HG02759 (cell line): ENCODE results near the gene IFT52.
"Not testable (repeated sequence)": the region's sequence is repeated elsewhere in the genome, so short reads cannot be mapped to it uniquely, and the experiment has no call there.

ENCODE experiments used
- ATAC-seq: cut with Tn5 transposase; IDR thresholded peaks from one replicate; pipeline ENCODE4 v1.9.1; 2021; ENCODE audit warnings: mild to moderate bottlenecking, moderate library complexity; ENCODE audit not compliant: unreplicated experiment

Gene IFT52

GRCh38 chr20:43636429-43636828 is 45.7 kb downstream of the IFT52 start:
- no peak for ATAC-seq

GRCh38 chr20:43642548-43642947 is 51.8 kb downstream of the IFT52 start:
- ATAC-seq = no peak

GRCh38 chr20:43650997-43651525 is 60.3 kb downstream of the IFT52 start:
- ATAC-seq = no peak

- ATAC-seq = not testable (repeated sequence)
Measured at GRCh38 chr20:43651650-43652184, 61.0 kb downstream of the IFT52 start.

- ATAC-seq = no peak
Measured at GRCh38 chr20:43653966-43654365, 63.2 kb downstream of the IFT52 start.

DNA sequence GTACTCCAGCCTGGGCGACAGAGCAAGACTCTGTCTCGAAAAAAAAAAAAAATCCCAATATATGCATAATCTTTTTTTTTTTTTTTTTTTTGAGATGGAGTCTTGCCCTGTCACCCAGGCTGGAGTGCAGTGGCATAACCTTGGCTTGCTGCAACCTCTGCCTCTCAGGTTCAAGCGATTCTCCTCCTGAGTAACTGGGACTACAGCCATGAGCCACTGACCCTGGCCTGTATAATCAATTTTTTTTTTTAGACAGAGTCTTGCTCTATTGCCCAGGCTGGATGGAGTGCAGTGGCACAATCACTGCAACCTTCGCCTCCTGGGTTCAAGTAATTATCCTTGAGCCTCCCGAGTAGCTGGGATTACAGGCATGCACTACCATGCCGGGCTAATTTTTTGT is 64.4 kb downstream of the IFT52 start:
- ATAC-seq = not testable (repeated sequence)

DNA sequence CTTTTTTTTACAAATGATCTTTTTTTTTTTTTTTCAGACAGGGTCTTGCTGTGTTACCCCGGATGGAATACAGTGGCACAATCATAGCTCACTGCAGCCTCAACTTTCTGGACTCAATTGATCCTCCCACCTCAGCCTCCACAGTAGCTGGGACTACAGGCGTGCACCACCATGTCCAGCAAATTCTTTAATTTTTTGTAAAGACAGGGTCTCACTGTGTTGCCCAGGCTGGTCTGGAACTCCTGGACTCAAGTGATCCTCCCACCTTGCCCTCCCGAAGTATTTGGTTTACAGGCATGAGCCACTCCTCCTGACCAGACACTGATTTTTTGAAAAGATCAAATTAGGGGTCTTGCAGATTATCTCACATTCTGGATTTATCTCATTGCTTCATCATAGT is 65.2 kb downstream of the IFT52 start:
- ATAC-seq = no peak

- ATAC-seq = peak; percentile 3
Measured at GRCh38 chr20:43658069-43658722, 67.5 kb downstream of the IFT52 start.

- no peak for ATAC-seq
Measured at GRCh38 chr20:43658723-43659419, 68.1 kb downstream of the IFT52 start.

- no peak for ATAC-seq
Measured at GRCh38 chr20:43662943-43663655, 72.4 kb downstream of the IFT52 start.

DNA sequence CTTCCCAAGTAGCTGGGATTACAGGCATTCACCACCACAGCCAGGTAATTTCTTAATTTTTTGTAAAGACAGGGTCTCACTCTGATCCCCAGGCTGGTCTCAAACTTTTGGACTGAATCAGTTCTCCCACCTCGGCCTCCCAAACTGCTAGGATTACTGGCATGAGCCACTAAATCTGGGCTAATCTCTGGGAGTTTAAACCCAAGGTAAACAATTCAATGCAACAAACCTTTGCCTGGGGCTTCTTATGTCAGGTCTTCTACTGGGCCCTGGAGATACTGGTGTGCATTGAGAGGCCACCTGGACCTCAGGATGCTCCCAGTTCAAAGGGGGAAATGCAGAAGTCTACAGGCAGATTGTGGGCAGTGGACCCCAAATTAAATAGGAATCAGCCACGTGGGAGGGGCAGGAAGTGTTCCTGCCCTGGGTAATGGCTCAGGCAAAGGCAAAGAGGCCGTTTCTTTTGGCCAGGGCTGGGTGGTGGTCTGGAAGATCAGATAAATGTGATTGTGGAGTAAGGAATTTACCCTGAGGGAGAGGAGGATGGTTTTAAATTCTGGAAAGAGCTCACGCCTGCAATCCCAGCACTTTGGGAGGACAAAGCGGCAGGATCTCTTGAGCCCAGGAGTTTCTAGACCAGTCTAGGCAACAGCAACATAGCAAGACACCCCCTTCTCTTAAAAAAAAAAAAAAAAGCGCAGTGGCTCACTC is 74.9 kb downstream of the IFT52 start:
- ATAC-seq = no peak

DNA sequence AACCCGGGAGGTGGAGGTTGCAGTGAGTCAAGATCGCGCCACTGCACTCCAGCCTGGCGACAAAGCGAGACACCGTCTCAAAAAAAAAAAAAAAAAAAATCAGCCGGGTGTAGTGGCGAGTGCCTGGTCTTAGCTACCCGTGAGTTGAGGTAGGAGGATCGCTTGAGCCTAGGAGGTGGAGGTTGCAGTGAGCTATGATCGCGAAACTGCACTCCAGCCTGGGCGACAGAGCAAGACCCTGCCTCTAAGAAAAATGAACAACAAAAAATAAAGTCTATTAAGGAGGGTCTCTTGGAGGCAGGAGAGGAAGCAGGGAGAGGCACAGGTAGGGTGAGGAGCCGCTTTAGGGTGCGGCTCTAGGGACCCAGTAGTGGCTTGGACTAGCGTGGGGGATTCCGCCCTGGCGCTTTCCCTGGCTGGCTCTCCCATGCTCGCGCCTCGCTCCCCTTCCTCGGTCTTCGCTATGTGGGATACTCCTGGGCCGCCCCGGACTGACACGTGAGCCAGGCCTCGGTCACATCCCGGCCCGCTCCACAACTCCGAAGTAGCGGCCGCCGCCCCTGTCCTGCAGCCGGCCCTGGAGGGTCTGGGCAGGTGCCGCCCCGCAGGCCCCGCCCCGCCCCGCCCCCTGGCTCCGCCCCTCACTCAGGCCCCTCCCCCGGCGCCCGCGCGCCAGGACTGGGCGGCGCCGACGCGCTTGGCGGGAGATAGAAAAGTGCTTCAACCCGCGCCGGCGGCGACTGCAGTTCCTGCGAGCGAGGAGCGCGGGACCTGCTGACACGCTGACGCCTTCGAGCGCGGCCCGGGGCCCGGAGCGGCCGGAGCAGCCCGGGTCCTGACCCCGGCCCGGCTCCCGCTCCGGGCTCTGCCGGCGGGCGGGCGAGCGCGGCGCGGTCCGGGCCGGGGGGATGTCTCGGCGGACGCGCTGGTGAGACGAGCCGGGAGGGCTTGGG is 75.9 kb downstream of the IFT52 start, which contains the start of gene MYBL2:
MYBL2 (plus strand) TSS at position 739 of the 953 bp plus-strand sequence; CDS start at position 909, 170 bp downstream.
- peak; percentile 81 for ATAC-seq

DNA sequence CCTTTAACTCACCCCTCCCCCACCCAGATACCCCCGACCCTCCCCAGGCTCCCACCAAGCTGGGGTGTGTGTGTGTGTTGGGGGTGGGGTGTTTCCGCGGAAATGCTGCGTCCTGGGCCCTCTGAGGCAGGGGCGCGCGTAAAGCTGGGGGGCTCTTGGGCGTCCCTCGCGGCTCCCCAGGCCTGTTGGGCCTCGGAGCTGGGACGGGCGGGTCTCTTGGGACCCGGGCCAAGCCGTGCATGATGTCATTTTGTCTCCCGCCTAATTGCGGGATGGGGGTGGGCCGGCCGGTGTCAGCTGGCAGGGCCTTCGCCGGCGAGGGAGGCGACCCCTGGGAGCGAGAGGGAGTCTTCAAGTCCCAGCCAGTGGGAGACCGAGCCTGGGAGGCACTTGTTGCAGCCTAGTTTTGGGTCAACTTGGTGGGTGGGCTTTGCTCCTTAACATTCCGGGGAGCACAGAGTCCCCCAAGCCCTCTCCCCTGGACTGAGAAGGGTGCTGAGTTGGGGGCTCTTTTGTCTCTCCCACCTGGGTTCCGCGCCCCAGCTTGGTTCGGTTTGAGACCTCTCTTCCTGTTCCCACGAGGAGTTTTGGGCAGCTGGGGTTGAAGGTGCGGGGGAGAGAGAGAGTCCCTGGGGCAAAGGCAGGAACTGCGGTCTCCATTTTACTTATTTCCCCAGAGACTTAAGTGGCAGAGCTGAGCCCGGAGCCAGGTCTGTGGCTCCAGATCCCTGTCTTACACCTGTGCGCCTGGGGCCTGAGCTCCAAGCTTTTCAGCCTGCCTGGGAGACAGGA is 76.8 kb downstream of the IFT52 start:
- ATAC-seq = peak; percentile 32

- ATAC-seq = no peak
Measured at GRCh38 chr20:43669332-43669731, 78.6 kb downstream of the IFT52 start.

DNA sequence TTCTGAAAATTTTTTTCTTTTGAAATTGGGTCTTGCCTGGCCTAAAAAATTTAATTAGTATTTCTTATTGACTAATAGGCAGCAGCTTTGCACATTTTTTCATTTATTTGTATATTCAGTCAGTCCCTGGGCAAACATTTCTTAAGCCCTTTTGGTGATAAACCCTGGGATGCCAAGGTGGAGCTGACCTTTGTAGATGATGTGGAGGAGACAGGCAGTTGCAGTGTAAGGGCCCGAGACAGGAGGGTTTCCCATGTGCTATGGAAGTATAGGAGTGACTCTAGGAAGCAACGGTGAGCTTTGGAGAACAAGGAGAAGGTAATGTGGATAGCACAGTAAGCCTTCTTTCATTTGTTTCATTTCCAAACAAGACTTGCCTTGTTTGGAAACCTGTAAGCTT is 79.7 kb downstream of the IFT52 start:
- no peak for ATAC-seq

- no peak for ATAC-seq
Measured at GRCh38 chr20:43676368-43676767, 85.6 kb downstream of the IFT52 start.

- peak; percentile 18 for ATAC-seq
Measured at GRCh38 chr20:43680981-43681380, 90.2 kb downstream of the IFT52 start.

DNA sequence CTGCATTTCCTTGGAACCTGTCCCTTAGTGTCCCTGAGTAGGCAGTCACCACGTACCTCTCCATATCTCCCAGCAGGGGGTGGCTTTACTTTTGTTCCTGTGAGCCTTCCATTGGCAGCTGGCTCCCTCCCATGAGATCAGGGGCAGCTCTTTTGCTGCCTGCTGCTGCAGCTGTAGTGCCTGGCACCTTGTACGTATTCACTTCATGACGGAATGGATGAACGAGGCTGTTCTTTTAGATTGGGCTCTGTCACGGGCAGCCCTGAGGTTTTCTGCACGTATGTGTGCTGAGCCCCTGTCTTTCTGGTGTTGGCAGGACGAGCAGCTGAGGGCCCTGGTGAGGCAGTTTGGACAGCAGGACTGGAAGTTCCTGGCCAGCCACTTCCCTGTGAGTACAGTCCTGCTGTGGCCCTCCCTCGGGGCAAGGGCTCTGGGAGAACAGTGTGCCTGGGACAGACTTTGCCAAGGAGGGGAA is 90.8 kb downstream of the IFT52 start:
- peak; percentile 31 for ATAC-seq

GRCh38 chr20:43681991-43682410 is 91.3 kb downstream of the IFT52 start:
- peak; percentile 90 for ATAC-seq
